GM19438 (cell line): Measurements from ENCODE around the gene MBD6.
"Not testable (repeated sequence)": the region's sequence is repeated elsewhere in the genome, so short reads cannot be mapped to it uniquely, and the experiment has no call there.

Experiments
- ATAC-seq: cut with Tn5 transposase; IDR thresholded peaks from one replicate; pipeline ENCODE4 v1.9.1; 2021; ENCODE audit warnings: low read depth; ENCODE audit not compliant: unreplicated experiment

The MBD6 gene

GRCh38 chr12:57548488-57548887 lies 25.9 kb downstream of the MBD6 start:
- ATAC-seq: no peak

- ATAC-seq: no peak
Observed at GRCh38 chr12:57549203-57549908, 26.7 kb downstream of the MBD6 start.

GRCh38 chr12:57549909-57550640 lies 27.5 kb downstream of the MBD6 start, which contains the start of gene KIF5A:
Gene KIF5A (plus strand): TSS chr12:57550044. CDS start chr12:57550272, 228 bp downstream.
- no peak for ATAC-seq

GRCh38 chr12:57550641-57551549 lies 28.3 kb downstream of the MBD6 start:
- no peak for ATAC-seq

- ATAC-seq: no peak
Observed at GRCh38 chr12:57551637-57552305, 29.1 kb downstream of the MBD6 start.

GRCh38 chr12:57552306-57552651 lies 29.7 kb downstream of the MBD6 start:
- no peak for ATAC-seq

GRCh38 chr12:57552835-57553313 lies 30.2 kb downstream of the MBD6 start:
- ATAC-seq: no peak

- ATAC-seq: no peak
Observed at GRCh38 chr12:57553343-57554202, 30.9 kb downstream of the MBD6 start.

GRCh38 chr12:57554453-57554852 lies 31.8 kb downstream of the MBD6 start:
- no peak for ATAC-seq

GRCh38 chr12:57554897-57555296 lies 32.3 kb downstream of the MBD6 start:
- ATAC-seq: no peak

- no peak for ATAC-seq
Observed at GRCh38 chr12:57558864-57559263, 36.2 kb downstream of the MBD6 start.

- ATAC-seq: no peak
Observed at GRCh38 chr12:57560516-57560915, 37.9 kb downstream of the MBD6 start.

GRCh38 chr12:57561117-57561516 lies 38.5 kb downstream of the MBD6 start:
- not testable (repeated sequence) for ATAC-seq

GRCh38 chr12:57563358-57563757 lies 40.7 kb downstream of the MBD6 start:
- ATAC-seq: no peak

- ATAC-seq: no peak
Observed at GRCh38 chr12:57564178-57564740, 41.6 kb downstream of the MBD6 start.

GRCh38 chr12:57568838-57569237 lies 46.2 kb downstream of the MBD6 start:
- ATAC-seq: no peak

GRCh38 chr12:57569858-57570257 lies 47.2 kb downstream of the MBD6 start:
- ATAC-seq: no peak

GRCh38 chr12:57570438-57570837 lies 47.8 kb downstream of the MBD6 start:
- not testable (repeated sequence) for ATAC-seq
